Stimulated activated naive CD4-positive, alpha-beta T cell (primary cell): ENCODE measurements around the gene USP12.

Experiments used
- DNase-seq, 6 experiments: peaks; one replicate each; lab custom pipeline; 2025; lab: John Stamatoyannopoulos, UW

Gene USP12

GRCh38 chr13:27120811-27121210 is 50.8 kb downstream of the USP12 start:
- DNase-seq, result no peak

DNA sequence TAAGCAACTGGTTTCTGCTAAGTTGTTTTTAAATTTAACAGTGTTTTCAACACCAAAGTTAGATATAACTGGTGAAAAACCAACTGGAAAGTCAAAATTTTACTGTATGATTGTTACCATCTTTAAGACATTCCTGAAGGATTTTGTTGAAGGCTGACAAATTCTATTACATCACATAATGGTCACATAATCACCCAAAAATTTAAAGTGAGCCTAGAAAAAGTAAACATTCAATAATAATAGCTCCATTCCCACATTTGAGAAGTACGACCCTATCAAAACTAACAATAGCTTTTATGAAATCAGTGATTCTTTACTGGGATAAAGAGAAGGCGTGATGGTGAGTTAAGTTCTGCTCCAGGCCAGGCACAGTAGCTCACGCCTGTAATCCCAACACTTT is 51.6 kb downstream of the USP12 start:
- DNase-seq, result no peak

DNA sequence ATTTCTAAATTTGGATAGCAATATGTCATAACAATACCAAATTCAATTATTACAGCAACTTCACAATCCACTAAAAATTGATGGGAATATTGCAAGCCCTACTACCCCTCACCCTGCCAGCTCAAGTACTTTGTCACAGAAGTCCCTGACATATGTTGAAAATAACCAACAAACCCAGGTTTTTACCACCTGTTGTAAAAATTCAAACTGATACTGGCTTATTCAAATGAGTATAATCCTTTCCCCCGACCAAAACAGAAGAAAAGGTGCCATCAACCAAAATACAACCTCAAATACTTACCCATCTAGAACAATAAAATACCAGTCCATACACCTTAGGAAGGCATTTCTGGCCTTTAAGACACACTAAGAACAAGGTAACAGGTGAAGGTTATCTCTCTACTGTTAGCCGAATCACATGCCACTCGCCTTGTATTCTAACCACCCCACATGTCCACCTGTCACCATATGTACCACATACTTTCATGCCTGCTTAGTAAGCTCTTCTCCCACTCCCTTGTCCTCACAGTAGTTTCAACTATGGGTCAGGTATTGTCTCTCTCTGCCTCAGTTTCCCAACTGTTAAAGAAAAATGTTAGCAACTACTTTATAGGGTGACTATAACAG is 53.1 kb downstream of the USP12 start:
- no peak for DNase-seq

DNA sequence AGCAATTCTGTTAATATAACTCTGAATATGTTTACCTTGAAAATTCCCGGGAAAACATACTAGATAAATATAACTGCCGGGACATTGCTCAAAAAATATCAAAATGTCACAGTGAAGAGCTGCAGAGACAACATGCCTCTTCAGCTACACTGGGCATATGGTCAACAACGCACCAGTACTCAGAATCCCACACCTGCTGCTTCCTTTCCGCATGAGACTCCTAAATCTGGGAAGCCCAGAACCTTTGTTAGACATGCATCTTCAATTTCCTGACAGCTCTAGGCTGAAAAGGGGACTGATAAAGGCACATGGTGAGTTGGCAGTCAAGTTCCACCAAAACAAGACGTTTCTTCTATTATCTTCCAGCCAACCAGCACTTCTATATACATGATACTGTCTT is 53.7 kb downstream of the USP12 start:
- no peak for DNase-seq

DNA sequence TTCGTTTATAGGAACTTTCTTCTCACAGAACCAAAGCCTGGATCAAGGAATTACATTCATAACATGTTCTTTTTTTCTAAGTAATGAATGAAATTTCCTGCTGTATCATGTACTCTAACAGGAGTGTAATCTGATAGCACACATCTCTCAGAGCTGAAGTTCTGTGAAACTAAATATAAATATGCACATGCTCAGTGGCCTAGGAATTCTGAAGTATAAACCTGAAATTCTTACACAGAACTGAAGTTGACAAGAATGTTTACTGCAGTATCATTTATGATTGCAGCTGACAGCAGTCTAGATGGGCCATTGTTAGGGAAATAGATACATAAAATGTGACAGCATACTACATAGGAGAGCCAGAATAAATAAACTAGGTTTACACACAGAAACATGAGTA is 54.5 kb downstream of the USP12 start:
- no peak for DNase-seq

- DNase-seq, result no peak
These were observed 58.2 kb downstream of the USP12 start for GRCh38 chr13:27113436-27113835.

DNA sequence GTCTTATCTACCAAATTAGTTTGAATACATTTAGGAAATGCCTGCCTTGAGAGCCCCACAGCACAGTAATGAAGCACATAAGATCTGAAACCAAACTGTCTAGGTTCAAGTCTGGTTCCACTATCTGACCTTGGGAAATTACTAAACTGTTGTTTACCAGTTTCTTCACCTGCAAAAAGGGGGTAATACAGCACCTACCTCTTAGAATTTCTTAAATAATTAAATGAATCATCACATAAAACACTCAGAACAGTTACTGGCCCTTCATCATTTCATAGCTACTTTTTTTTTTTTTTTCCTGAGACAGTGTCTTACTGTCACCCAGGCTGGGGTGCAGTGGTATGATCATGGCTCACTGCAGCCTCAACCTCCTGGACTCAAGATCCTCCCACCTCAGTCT is 59.6 kb downstream of the USP12 start:
- no peak for DNase-seq

GRCh38 chr13:27110056-27110746 is 61.4 kb downstream of the USP12 start:
- DNase-seq, result no peak

DNA sequence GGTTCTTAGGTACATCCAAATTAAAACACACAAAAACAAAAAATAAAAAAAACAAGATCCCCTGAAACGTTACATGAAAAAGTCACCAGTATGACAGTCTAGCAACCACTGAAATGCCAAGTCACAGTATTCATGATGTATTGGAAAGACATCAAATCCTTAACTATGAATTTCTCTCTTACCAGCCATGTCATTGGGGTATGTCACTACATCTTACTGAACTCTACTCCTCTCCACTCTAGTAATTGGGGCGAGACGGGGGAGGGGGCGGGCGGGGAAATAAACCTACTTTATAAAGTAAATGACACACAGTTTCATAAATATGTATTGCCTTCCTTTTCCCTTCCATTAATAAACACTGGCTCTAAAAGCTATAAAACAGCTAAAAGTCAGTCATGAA is 65.5 kb downstream of the USP12 start:
- DNase-seq, result no peak

DNA sequence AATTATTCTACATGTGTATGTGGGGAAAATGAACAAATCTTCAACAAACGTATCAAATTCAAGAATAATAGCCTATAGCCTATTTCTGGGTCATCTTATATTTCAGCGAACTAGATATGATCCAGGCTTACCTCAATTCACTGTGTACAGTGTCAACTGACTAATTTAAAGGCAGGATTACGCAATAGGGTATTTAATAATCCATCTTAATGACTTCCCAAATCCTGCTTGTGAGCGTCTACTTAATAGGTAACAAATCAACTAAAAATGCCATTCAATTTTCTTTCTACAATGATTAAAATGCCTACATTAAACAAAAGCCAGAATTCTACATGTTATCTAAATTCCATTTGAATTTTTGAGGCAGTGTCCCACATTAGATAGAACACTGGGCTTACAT is 67.0 kb downstream of the USP12 start:
- no peak for DNase-seq

GRCh38 chr13:27101847-27102246 is 69.8 kb downstream of the USP12 start:
- DNase-seq, result no peak

- DNase-seq, result no peak
These were observed 70.3 kb downstream of the USP12 start for GRCh38 chr13:27101289-27101688.

- DNase-seq, result no peak
These were observed 73.9 kb downstream of the USP12 start for GRCh38 chr13:27097691-27098090.

- DNase-seq, result no peak
These were observed 80.2 kb downstream of the USP12 start for GRCh38 chr13:27091451-27091850.

- DNase-seq, result no peak
These were observed 83.0 kb downstream of the USP12 start for GRCh38 chr13:27088619-27089018.

DNA sequence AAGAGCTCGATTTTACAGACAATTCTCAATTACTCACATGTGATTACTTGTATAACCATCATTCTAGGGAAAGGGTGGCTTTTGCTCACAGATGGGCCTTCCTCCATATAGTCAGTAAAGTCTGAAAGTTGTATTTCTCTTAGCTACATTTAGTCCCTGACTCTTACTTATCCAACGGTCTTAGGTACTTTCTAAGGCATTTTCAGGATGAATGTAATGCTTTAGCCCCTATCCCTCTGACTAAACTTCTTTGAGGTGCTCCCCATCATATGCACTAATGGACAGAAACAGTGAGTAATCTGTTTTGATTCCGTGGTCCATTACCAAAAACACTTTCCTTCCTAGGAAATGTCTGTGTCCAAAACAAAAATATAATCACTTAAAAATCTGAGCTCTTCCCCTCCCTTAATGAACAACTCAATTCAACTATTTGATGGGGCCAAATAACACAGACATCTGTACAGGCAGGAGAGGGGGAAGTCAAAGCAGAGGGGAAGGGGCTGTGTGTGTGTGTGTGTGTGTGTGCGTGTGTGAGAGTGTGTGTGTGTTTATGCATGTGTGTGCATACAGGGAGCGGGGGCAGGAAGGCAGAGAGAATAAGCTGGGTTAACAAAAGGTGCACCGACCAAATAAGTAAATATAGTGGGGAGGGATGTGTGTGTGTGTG is 84.9 kb downstream of the USP12 start:
- DNase-seq, result no peak

GRCh38 chr13:27083183-27083582 is 88.4 kb downstream of the USP12 start:
- no peak for DNase-seq

DNA sequence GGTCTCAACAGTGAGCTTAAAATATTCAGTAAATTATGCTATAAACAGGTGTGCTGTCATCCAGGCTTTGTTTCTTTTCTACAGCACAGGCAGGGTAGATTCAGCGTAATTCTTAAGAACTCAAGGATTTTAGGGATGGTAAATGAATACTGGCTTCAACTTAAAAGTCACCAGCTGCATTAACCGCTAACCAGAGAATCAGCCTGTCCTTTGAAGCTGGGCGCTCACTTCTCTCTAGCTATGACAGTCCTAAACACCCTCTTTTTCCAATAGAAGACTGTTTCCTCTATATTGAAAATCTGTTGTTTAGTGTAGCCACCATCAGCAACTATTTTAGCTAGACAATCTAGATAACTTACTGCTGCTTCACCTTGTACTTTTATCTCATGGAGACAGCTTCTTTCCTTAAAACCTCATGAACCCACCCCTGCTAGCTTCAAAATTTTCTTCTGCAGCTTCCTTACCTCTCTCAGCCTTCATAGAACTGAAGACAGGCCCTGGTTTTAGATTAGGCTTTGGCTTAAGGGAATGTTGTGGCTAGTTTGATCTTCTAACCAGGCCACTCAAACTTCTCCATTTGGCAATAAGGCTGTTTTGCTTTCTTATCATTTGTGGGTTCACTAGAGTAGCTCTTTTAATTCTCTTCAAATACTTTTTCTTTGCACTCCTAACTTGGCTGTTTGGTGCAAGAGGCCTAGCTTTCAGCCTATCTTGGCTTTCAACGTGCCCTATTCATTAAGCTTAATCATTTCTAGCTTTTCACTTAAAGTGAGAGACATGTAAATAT is 89.5 kb downstream of the USP12 start:
- DNase-seq, result no peak

DNA sequence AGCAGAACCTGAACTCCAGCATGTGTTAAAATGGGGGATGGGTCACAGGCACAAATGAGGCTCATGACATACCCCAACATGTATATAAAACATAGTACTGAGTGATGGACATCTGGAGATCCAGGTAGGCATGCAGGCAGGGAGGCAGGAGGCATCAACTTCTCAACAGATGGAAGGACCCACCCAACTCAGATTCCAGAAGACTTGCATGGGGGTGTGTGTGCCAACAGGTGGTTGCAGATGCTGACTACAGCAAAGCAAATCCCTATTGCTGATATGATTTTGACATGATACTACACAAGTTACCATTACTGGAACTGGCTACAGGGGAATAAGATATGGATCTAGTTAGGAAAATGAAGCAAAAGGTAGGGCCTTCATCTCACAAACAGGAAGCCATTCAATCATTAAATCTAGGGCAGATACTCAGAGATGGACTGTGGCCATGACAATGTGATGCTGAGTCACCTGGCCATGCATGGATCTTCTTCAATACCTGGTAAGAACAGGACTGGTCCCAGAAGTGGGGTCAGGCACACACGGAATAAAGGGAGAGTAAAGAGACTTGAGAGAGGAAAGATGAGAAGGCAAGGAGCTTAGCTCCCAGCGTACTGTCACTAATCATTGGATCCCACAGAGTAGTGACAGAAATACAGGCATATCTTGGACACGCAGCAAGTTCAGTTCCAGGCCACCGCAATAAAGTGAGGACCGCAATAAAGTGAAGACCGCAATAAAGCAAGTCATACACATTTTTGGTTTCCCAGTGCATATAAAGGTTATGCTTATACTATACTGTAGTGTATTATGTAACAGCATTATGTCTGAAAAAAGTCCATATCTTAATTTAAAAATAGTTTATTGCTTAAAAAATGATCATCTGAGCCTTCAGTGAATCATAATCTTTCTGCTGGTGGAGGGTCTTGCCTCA is 91.3 kb downstream of the USP12 start:
- DNase-seq, result no peak

- no peak for DNase-seq
These were observed 92.1 kb downstream of the USP12 start for GRCh38 chr13:27079421-27079958.

DNA sequence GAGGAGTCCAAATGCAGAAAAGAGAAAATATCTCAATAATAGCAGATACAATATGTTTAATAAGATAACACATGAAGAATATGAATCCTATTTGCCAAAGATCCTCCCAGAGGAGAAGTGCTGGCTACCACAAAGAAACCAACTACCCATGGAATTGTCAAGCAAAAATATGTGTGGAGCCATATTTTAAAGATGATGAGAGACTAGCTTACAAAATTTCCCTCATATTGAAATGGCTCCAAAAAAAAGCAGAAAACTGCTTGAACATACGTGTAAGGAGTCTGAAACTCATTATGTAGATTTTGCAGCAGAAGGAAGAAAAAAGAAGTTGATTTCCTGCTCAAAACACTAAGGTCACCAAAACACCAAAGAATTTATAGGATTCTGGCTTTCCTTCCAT is 94.2 kb downstream of the USP12 start:
- DNase-seq, result no peak
